SJSA1 (cell line): ENCODE measurements around the gene WNK3. TPM values are rescaled to one million over a fixed set of nuclear protein-coding genes. Genes with fewer than 3 reads are reported as not detected.
"Not testable (repeated sequence)": the region's sequence is repeated elsewhere in the genome, so short reads cannot be mapped to it uniquely, and the experiment has no call there.

Experiments used
- DNase-seq, 2 experiments: peaks; one replicate each; pipeline ENCODE4 v3.0.0-alpha.2; 2015 to 2020; ENCODE audit warnings: low spot score in 2 of 2, low read depth in 1 of 2
- H3K27ac ChIP-seq: fragments of 250-450 bp; sonication (Bioruptor Pico); 2 replicates; pipeline ENCODE4 v1.5.1; 2020; ENCODE audit warnings: mild to moderate bottlenecking, moderate library complexity
- H3K27me3 ChIP-seq: fragments of 250-450 bp; sonication (Bioruptor Pico); replicated peaks from 2 replicates; pipeline ENCODE4 v1.5.1; 2020; ENCODE audit warnings: mild to moderate bottlenecking, moderate library complexity
- H3K36me3 ChIP-seq: fragments of 250-450 bp; sonication (Bioruptor Pico); 2 replicates; pipeline ENCODE4 v1.5.1; 2020; ENCODE audit warnings: mild to moderate bottlenecking
- H3K4me1 ChIP-seq: fragments of 250-450 bp; sonication (Bioruptor Pico); replicated peaks from 2 replicates; pipeline ENCODE4 v1.6.1; 2021; ENCODE audit warnings: mild to moderate bottlenecking
- H3K4me3 ChIP-seq: fragments of 250-450 bp; sonication (Bioruptor Pico); 2 replicates; pipeline ENCODE4 v1.5.1; 2020; ENCODE audit warnings: mild to moderate bottlenecking
- H3K9me3 ChIP-seq: fragments of 250-450 bp; sonication (Bioruptor Pico); replicated peaks from 2 replicates; pipeline ENCODE4 v1.5.1; 2020; ENCODE audit warnings: mild to moderate bottlenecking
- total RNA-seq: library from RNA; depleted of rRNA; stranded (reverse); fragments of >200 nt; shearing (Covaris generic); gene quantifications from 2 replicates; pipeline ENCODE4 v1.2.3, GENCODE V29; 2014; rRNA removed

The WNK3 gene
- 0.05 TPM in 1 of 2 replicates, not detected in the other for total RNA-seq

- DNase-seq: peak; percentile 14 to 45
- H3K4me1 ChIP-seq: no peaks in the 10 kb centered on the region
- no peak within 1 kb of the TSS for H3K27ac ChIP-seq
- peak within 1 kb of the TSS; percentile 34 for H3K4me3 ChIP-seq
- peaks cover 4% of the 10 kb centered on the region; the same call in 1 of the 2 replicates for H3K27me3 ChIP-seq
- no peaks in the 10 kb centered on the region for H3K36me3 ChIP-seq
- no peaks in the 10 kb centered on the region for H3K9me3 ChIP-seq
These were observed at the start of gene WNK3 for GRCh38 chrX:54357414-54358377. TSS of gene WNK3 (minus strand) at chrX:54358046.

- Histone ChIP-seq H3K36me3 (no peaks in the 10 kb centered on the region), H3K4me3 (no peak overlapping the region), H3K9me3 (no peaks in the 10 kb centered on the region), H3K27me3 (no peaks in the 10 kb centered on the region), H3K27ac (no peak overlapping the region), H3K4me1 (no peaks in the 10 kb centered on the region)
- no peak for DNase-seq
These were observed 49.4 kb upstream of the WNK3 start for GRCh38 chrX:54407266-54407665.

- no peaks in the 10 kb centered on the region for H3K9me3 ChIP-seq
These were observed 39.3 kb upstream of the WNK3 start for GRCh38 chrX:54397113-54397512.

GRCh38 chrX:54386314-54386713 lies 28.5 kb upstream of the WNK3 start:
- Histone ChIP-seq H3K27ac (no peak overlapping the region), H3K9me3 (no peaks in the 10 kb centered on the region), H3K27me3 (no peaks in the 10 kb centered on the region), H3K4me1 (no peaks in the 10 kb centered on the region), H3K36me3 (no peaks in the 10 kb centered on the region), H3K4me3 (no peak overlapping the region)
- DNase-seq: no peak

More at GRCh38 chrX:54397113-54397512, 39.3 kb upstream of the WNK3 start:
- Histone ChIP-seq H3K27ac (no peak overlapping the region), H3K4me1 (no peaks in the 10 kb centered on the region), H3K36me3 (no peaks in the 10 kb centered on the region), H3K27me3 (no peaks in the 10 kb centered on the region), H3K4me3 (no peak overlapping the region)
- no peak for DNase-seq

GRCh38 chrX:54384661-54385060 lies 26.8 kb upstream of the WNK3 start:
- H3K4me1 ChIP-seq, H3K36me3 ChIP-seq, H3K27me3 ChIP-seq, H3K9me3 ChIP-seq, H3K27ac ChIP-seq, H3K4me3 ChIP-seq, DNase-seq: not testable (repeated sequence)

GRCh38 chrX:54359408-54359807 lies 1.6 kb upstream of the WNK3 start:
- Histone ChIP-seq H3K4me1 (no peaks in the 10 kb centered on the region), H3K27ac (no peak overlapping the region), H3K9me3 (no peaks in the 10 kb centered on the region), H3K36me3 (no peaks in the 10 kb centered on the region), H3K4me3 (no peak overlapping the region), H3K27me3 (peaks cover 4% of the 10 kb centered on the region; the same call in 1 of the 2 replicates)
- no peak for DNase-seq

GRCh38 chrX:54358424-54359211 lies 772 bp upstream of the WNK3 start:
- Histone ChIP-seq H3K27me3 (peaks cover 4% of the 10 kb centered on the region; the same call in 1 of the 2 replicates), H3K36me3 (no peaks in the 10 kb centered on the region), H3K4me1 (no peaks in the 10 kb centered on the region), H3K4me3 (no peak overlapping the region), H3K27ac (no peak overlapping the region), H3K9me3 (no peaks in the 10 kb centered on the region)
- no peak for DNase-seq

GRCh38 chrX:54352677-54353076 lies 5.2 kb downstream of the WNK3 start:
- H3K4me3 ChIP-seq: no peak overlapping the region
- no peaks in the 10 kb centered on the region for H3K36me3 ChIP-seq
- DNase-seq: no peak
- no peaks in the 10 kb centered on the region for H3K27me3 ChIP-seq
- no peak overlapping the region for H3K27ac ChIP-seq
- no peaks in the 10 kb centered on the region for H3K4me1 ChIP-seq
- H3K9me3 ChIP-seq: no peaks in the 10 kb centered on the region

GRCh38 chrX:54337383-54337782 lies 20.5 kb downstream of the WNK3 start:
- H3K4me3 ChIP-seq, H3K27me3 ChIP-seq, DNase-seq, H3K4me1 ChIP-seq, H3K27ac ChIP-seq, H3K9me3 ChIP-seq, H3K36me3 ChIP-seq: not testable (repeated sequence)

GRCh38 chrX:54325077-54325476 lies 32.8 kb downstream of the WNK3 start:
- no peak for DNase-seq
- no peaks in the 10 kb centered on the region for H3K27me3 ChIP-seq
- H3K4me3 ChIP-seq: no peak overlapping the region
- H3K9me3 ChIP-seq: no peaks in the 10 kb centered on the region
- H3K27ac ChIP-seq: no peak overlapping the region
- no peaks in the 10 kb centered on the region for H3K4me1 ChIP-seq
- no peaks in the 10 kb centered on the region for H3K36me3 ChIP-seq

- Histone ChIP-seq H3K4me1 (no peaks in the 10 kb centered on the region), H3K4me3 (no peak overlapping the region), H3K27me3 (no peaks in the 10 kb centered on the region), H3K36me3 (no peaks in the 10 kb centered on the region), H3K27ac (no peak overlapping the region), H3K9me3 (no peaks in the 10 kb centered on the region)
- DNase-seq: no peak
These were observed 37.8 kb downstream of the WNK3 start for GRCh38 chrX:54320067-54320466.

- no peaks in the 10 kb centered on the region for H3K27me3 ChIP-seq
- no peaks in the 10 kb centered on the region for H3K36me3 ChIP-seq
- H3K4me1 ChIP-seq: no peaks in the 10 kb centered on the region
- H3K9me3 ChIP-seq: no peaks in the 10 kb centered on the region
- no peak for DNase-seq
- H3K27ac ChIP-seq: no peak overlapping the region
- no peak overlapping the region for H3K4me3 ChIP-seq
These were observed 51.5 kb downstream of the WNK3 start for GRCh38 chrX:54306379-54306778.

- H3K27ac ChIP-seq: no peak overlapping the region
- H3K9me3 ChIP-seq: no peaks in the 10 kb centered on the region
- H3K4me1 ChIP-seq: no peaks in the 10 kb centered on the region
- no peak overlapping the region for H3K4me3 ChIP-seq
- no peaks in the 10 kb centered on the region for H3K36me3 ChIP-seq
- no peaks in the 10 kb centered on the region for H3K27me3 ChIP-seq
- no peak for DNase-seq
These were observed 56.3 kb downstream of the WNK3 start for GRCh38 chrX:54301516-54301915.

- Histone ChIP-seq H3K4me3 (no peak overlapping the region), H3K4me1 (no peaks in the 10 kb centered on the region), H3K27ac (no peak overlapping the region), H3K9me3 (no peaks in the 10 kb centered on the region), H3K36me3 (no peaks in the 10 kb centered on the region), H3K27me3 (no peaks in the 10 kb centered on the region)
- no peak for DNase-seq
These were observed 63.5 kb downstream of the WNK3 start for GRCh38 chrX:54294306-54294705.
